GM19463 (cell line): ENCODE results near the gene KCTD11.

Experiments used
- ATAC-seq: cut with Tn5 transposase; IDR thresholded peaks from one replicate; pipeline ENCODE4 v1.9.1; 2021; ENCODE audit warnings: mild to moderate bottlenecking, moderate library complexity; ENCODE audit not compliant: unreplicated experiment

KCTD11 gene

GRCh38 chr17:7351665-7352502 is at the start of gene KCTD11:
KCTD11 (plus strand) TSS chr17:7352162.
- peak; percentile 68 for ATAC-seq

- ATAC-seq: no peak
Observed at GRCh38 chr17:7304179-7304578, 47.8 kb upstream of the KCTD11 start.

- peak; percentile 74 for ATAC-seq
Observed at GRCh38 chr17:7306911-7307685, 44.9 kb upstream of the KCTD11 start, which contains the start of gene EIF5A. EIF5A (plus strand) TSS chr17:7307628; CDS start chr17:7309636, 2,008 bp downstream.

DNA sequence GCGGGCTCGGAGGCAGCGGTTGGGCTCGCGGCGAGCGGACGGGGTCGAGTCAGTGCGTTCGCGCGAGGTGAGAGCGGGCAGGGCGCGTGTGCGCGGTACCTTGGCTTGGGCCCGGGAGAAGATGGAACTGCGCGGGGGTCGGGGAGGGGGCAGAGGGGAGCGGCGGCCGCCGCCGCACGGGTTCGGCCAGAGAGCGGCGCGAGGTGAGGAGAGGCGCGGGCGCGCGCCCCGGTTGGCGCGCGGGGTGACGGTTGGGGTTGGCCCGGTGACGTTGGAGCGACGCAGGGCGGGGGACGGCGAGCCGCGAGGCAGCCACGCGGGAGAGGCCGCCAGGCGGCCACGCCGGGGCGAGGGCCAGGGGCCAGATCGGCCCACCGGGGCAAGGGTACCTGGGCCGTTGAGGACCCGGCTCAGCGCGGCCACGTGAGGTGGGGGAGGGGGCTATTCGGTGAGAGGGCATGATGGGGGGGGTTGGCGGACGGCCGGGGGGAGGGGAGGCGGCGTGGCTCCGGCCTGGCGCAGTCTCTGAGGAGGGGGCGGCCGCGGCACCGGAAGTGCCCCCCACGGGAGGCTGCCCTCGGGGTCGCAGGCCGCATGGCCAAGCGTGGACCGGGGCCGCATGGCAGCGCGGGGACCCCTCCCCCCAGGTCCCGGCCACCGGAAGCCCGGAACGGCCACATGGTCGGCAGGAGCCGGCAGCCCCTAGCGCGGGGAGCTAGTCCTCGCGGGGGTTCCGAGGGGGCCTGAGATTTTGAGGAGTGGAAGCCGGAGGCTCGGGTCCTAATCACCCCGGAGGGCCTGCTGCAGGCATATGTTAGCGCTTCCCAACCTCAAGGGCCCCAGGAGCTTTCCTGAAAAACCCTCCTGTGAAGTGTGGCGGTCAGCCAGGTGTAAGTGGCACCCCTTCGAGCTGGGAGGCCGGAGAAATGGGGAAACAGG is 44.0 kb upstream of the KCTD11 start:
- no peak for ATAC-seq

DNA sequence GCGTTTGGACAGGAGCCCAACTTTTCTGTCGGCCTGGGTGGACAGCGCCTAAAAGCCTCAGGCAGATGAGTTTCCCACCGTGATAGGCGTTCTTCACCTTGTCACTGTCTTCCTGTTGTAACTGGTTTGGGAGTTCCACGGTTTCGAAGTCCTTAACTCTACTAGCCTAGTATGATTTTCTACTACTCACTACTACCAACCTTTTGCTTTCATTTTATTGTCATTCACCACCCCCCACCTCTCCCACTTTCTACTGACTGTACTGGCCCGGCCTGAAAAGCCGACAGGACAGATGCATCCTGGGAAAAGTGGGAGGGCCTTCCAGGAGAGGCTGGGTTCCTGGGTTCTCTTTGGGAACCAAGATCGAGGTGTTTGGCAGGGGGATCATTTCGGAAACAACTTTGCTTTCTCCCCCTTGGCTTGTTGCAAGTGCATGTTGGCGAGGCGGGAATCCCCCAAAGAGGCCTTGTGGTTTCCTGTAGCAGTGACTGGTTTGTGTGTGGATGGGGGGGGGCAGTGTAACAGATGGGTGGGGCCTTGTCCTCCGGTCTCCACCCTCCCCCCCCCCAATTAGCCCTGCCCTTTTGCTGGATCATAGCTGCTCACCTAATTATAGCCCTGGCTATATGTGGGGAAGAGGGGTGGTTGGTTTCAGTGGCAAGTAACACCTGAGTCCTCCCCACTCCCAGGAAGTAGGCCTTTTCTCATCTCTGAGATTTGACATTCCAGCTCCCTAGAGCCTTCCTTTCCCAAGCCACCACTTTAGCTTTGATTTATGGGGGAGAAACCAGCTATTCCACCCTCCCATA is 43.1 kb upstream of the KCTD11 start:
- no peak for ATAC-seq

GRCh38 chr17:7309628-7310027 is 42.3 kb upstream of the KCTD11 start:
- no peak for ATAC-seq

DNA sequence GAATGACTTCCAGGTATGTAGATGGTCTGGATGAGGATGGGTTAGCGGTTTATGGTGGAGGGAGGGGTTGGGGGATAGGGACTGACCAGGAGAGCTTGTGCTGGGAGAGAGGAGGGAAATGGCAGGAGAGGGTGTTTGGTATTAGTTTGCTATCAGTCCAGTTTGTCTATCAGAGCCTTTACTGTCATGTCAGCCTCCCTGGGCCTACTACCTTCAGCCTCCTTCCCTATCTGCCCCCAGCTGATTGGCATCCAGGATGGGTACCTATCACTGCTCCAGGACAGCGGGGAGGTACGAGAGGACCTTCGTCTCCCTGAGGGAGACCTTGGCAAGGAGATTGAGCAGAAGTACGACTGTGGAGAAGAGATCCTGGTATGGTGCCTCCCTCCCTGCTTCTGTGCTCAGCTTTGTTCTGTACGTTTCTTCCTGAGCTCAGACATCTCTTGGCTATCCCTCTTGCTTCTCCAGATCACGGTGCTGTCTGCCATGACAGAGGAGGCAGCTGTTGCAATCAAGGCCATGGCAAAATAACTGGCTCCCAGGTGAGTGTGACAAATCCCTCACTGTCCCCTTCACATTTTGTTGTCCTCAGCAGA is 40.8 kb upstream of the KCTD11 start:
- no peak for ATAC-seq

- ATAC-seq: no peak
Observed at GRCh38 chr17:7312432-7313087, 39.4 kb upstream of the KCTD11 start.

- no peak for ATAC-seq
Observed at GRCh38 chr17:7313088-7313889, 38.7 kb upstream of the KCTD11 start.

DNA sequence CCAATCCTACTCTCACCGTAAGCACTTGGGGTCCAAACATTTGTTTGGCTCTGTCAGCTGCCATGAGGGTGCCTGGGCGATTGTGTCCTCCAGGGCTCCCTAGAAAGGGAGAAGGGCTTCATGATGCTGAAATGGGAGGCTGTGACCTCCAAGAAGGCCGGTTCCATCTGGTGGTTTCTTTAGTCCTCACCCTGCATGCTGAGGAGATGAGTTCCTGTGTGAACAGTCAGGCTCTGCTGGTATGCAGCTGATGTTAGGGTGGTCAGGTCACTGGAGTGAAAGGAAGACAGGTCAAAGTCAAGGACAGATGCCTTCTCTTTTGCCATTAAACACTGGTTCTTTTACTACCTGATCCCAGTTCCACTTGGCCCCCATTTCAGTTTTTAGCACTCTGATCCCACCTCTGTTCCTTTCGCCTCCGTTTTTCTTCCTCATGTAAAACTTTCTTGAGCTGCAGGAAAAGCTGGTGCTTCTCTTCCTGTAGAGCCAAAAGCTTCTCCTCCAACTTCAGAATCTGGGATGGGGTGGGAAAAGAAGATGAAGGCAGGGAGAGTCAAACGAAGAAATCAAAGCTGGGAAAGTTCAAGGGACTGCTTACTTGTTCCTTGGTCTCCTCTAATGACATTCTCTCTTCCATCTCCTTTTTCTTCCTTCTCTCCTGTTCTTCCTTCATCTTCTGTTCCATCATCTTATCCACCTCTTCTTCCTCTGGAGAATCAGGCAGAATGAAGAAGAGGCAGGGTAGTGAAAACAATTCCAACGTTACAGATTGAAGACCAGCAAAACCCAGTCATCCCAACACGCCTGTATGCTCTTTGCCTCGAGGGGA is 37.9 kb upstream of the KCTD11 start:
- no peak for ATAC-seq

DNA sequence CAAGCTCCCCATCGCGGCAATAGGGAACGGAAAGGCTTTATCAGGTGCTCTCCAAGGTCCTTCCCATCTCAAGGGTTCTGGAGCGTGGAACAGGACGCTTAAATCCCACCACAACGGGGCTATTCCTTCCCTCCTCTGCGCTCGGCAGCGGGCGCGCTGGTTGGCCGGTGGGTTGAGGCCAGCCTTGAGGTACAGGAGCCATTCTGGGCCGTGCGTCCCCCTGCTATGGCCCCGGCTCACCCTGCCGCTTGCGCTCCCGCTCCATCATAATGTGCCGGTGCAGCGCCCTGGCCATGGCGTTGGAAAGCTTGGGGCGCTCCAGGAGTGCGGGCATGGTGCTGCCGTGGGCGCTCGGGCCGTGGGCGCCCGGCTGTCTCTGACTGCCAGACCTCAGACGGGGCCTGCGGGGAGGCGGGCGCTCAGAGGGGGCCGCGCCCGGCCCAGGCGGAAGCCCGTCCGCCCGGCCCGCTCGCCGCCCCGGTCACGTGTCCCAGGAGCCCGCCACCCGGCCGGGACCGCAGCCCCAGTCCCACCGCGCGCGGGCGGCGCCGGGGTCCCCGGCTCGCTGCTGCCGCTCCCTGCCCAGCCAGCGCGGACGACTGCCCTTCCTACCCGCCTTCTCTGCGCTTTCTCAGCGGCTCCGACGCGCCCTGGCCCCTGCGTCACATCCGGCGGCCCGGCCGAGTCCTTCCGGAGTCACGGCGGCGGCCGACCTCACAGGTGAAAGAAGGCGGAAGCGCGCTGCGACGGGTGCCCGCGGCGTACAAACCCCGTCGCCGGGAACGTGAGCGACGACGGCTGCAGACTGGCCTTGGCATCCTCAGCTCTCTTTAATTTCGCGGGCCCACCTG is 37.0 kb upstream of the KCTD11 start, which contains the start of gene GPS2:
TSS of gene GPS2 (minus strand) at position 642 of the 851 bp plus-strand sequence. CDS start at position 334, 308 bp downstream.
- peak; percentile 89 for ATAC-seq

- no peak for ATAC-seq
Observed at GRCh38 chr17:7315570-7316235, 36.3 kb upstream of the KCTD11 start.

DNA sequence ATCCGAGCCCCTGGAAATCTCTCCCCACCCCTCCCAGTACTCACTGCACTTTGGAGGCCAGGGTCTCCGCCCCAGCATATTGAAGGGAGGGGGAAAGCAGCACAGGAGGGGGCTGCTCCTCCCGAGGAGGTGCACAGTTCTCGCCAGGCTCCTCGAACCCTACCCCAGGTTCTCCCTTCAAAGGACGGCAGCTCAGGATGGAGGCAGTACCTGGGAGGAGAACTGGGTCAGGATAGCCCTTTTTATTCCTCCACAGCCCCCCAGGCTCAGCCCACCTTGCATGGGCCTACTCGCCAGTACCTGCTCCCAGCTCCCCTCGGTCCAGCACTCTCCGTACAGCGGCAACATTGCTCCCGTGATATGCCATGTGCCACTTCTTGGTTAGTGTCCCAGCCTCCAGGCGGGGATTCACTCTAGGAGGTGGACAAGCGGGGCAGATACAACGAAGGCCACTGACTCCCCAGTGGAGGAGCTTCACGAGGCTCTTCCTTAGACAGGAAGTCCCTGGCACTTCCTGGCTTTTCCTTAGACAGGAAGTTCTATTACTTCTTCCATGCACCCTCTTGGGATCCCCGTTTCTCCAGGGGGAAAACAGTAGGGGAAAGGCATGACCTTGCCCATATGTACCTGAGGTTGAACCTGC is 34.7 kb upstream of the KCTD11 start:
- ATAC-seq: no peak

DNA sequence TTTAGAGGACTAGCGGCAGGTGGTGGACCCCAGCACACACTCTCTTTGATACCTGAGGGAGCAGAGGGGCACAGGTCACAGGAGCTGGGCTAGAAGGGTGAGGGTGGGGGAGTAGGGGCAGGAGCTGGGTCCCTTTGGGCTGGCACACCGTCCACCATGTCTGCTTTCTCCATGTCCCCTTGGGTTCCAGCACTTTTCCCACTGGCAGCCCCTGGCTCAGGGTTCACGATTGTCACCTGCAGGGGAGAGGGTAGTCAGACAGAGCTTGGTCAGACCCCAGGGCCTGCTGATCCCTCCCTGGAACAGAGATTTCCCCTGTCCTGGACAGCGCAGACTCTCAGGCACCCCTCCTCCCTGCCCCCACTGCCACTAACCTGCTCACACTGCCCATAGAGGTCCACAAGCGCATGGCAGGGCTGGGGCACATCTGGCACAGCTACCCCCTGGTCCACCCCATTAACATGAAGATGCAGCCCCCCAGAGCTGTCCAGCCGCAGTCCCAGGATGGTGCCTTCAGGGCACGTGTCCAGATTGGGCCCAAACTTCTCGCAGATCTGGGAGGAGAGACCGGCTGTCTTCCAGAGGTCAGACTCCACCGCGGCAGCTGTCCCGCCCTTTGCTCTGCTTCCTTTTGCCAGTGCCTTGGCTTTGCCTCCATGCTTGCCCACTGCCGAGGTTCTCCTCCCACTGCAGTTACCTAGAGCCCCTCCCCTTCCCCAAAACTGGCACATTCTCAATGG is 33.7 kb upstream of the KCTD11 start:
- no peak for ATAC-seq

DNA sequence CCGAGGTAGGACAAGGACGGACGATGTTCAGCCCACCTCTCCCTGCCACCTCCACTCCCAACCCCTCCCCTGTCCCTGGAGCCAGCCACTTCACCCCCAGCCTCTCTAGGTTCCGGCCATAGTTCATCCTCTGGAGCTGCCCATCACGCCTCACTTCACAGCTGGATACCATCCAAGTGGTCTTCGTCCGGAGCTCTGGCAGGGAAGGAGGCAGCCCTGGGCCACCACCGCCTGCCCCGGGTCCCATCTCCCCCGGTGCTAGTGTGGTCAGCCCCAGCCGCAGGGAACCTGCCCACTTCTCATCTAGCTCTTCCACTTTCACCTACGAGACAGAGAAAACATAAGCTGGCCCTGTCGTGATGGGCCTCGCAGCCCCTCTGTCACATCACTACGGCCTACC is 30.5 kb upstream of the KCTD11 start:
- ATAC-seq: no peak
